Astrocyte (in vitro differentiated cells and primary cell): ENCODE measurements around the gene KRTAP20-4.

ENCODE experiments used
- EZH2 ChIP-seq: IDR thresholded peaks from 2 replicates; pipeline ENCODE4 v1.6.1; 2012; ENCODE audit warnings: mild to moderate bottlenecking, low read length, inconsistent platforms; ENCODE audit not compliant: insufficient read depth
- TF ChIP-seq, protein P1 (sequence below): IDR thresholded peaks from 2 replicates; pipeline ENCODE4 v1.5.1; 2011; ENCODE audit warnings: low read depth, mild to moderate bottlenecking, inconsistent platforms, low read length, moderate library complexity; ENCODE audit not compliant: insufficient read depth

DNA sequence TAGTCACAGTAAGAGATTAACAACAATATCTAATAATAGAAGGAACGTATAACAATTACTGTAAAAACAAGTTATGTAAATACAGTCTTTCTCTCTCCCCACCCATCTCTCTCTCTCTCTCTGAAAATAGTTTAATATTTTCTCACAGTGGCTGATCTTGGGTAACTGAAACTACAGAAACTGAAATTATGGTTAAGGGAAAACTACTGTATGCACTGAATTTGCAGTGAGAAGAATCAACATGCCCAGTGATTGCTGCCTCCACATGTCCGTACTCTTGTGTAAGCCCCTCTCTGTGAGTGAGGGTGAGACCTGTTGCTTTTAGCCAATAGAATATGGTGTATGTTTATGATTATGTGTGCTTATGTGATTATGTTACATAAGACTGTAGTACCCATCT, 8.3 kb upstream of the KRTAP20-4 start:
- TF ChIP-seq, protein P1, sequence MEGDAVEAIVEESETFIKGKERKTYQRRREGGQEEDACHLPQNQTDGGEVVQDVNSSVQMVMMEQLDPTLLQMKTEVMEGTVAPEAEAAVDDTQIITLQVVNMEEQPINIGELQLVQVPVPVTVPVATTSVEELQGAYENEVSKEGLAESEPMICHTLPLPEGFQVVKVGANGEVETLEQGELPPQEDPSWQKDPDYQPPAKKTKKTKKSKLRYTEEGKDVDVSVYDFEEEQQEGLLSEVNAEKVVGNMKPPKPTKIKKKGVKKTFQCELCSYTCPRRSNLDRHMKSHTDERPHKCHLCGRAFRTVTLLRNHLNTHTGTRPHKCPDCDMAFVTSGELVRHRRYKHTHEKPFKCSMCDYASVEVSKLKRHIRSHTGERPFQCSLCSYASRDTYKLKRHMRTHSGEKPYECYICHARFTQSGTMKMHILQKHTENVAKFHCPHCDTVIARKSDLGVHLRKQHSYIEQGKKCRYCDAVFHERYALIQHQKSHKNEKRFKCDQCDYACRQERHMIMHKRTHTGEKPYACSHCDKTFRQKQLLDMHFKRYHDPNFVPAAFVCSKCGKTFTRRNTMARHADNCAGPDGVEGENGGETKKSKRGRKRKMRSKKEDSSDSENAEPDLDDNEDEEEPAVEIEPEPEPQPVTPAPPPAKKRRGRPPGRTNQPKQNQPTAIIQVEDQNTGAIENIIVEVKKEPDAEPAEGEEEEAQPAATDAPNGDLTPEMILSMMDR = no peak
- no peak for TF ChIP-seq EZH2
